MG63 (cell line): ENCODE data around the gene NACC1. TPM values are rescaled to one million over a fixed set of nuclear protein-coding genes. Genes with fewer than 3 reads are reported as not detected.
A peak's percentile ranks its signal among the peaks of the same experiment; 100 is the strongest.
"Not testable (repeated sequence)": the region's sequence is repeated elsewhere in the genome, so short reads cannot be mapped to it uniquely, and the experiment has no call there.

ENCODE experiments used
- DNase-seq: peaks from one replicate; pipeline ENCODE4 v3.0.0-alpha.2; 2020
- H3K27me3 ChIP-seq: fragments of 250-450 bp; sonication (Bioruptor Pico); 2 replicates; pipeline ENCODE4 v1.5.1; 2020; ENCODE audit warnings: mild to moderate bottlenecking, moderate library complexity
- H3K36me3 ChIP-seq: fragments of 250-450 bp; sonication (Bioruptor Pico); 2 replicates; pipeline ENCODE4 v1.5.1; 2020; ENCODE audit warnings: mild to moderate bottlenecking, moderate library complexity
- H3K4me3 ChIP-seq: fragments of 250-450 bp; sonication (Bioruptor Pico); 2 replicates; pipeline ENCODE4 v1.5.1; 2020; ENCODE audit warnings: mild to moderate bottlenecking, moderate library complexity
- H3K9me3 ChIP-seq: fragments of 250-450 bp; sonication (Bioruptor Pico); 2 replicates; pipeline ENCODE4 v1.5.1; 2020; ENCODE audit warnings: mild to moderate bottlenecking, moderate library complexity
- total RNA-seq: library from RNA; depleted of rRNA; stranded (reverse); fragments of >200 nt; shearing (Covaris generic); gene quantifications from 2 replicates; pipeline ENCODE4 v1.2.3, GENCODE V29; 2014; ENCODE audit warnings: low replicate concordance

The NACC1 gene
- total RNA-seq, 1 experiment from 2014 or later, result 96.4 TPM

DNA sequence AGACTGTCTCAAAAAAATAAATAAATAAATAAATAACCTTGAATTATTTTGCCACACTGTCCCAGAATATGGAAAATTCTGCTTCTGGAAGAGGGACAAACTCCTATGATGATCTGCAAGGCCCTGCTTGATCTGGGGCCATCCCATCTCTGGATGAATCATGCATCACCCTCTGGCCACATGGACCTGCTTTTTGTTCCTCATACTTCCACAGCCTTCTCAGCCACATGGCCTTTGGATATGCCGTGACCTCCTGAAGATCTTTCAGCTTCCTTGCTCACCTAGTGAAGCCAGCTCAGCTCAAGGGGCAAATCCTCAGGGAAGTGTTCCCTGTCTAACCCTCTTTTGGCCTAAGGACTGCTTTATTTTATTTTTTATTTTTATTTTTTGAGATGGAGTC lies 42.5 kb downstream of the NACC1 start:
- H3K4me3 ChIP-seq, result no peak overlapping the region
- DNase-seq, result peak; percentile 81
- peaks cover 8% of the 10 kb centered on the region for H3K36me3 ChIP-seq

DNA sequence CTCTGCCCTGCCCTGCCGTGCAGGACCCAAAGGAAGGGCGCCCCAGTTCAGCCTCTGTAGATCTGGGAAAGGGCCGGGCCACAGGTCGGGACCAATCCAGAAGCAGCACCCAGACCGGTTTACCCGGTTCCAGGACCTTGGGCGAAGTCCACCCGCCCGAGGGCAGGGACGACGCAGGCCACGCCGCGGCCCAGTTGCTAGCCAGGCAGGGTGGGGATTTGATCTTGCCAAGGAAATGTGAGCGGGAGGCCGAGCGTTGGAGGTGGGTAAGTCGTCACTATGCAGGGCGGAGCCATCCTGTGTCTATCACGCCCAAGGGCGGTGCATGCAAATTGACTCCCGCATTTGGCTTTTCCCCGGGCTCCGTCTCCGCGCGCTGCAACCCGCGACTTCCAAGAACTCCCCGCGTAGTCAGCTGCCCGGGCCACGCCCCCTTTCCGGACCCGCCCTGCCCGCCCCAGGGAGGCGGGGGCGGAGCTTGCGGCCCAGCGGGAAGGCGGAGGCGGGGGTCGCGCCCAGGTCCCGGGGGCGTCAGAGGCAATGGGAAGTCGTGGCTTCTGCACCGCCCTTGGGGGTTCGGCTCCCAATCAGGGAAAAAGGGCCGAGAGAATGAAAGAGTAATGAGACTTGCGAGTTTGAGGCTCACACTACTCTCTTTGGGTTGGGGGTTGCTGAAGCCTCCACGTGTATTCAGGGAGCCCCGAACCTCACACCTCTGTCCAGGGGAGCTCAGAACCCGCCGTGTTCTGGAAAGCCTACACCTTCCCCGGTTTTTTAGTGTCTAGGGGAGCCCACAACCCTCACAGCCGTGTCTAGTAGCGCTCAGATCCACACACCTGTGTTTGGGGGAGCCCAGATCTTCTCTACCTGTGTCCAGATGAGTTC lies 44.9 kb downstream of the NACC1 start:
- Histone ChIP-seq H3K27me3 (no peaks in the 10 kb centered on the region), H3K9me3 (no peaks in the 10 kb centered on the region), H3K36me3 (no peaks in the 10 kb centered on the region), H3K4me3 (peak overlapping the region; percentile 39)
- DNase-seq, result peak; percentile 100

More for the DNA sequence above, 42.5 kb downstream of the NACC1 start:
- H3K27me3 ChIP-seq, result no peaks in the 10 kb centered on the region
- no peaks in the 10 kb centered on the region for H3K9me3 ChIP-seq

DNA sequence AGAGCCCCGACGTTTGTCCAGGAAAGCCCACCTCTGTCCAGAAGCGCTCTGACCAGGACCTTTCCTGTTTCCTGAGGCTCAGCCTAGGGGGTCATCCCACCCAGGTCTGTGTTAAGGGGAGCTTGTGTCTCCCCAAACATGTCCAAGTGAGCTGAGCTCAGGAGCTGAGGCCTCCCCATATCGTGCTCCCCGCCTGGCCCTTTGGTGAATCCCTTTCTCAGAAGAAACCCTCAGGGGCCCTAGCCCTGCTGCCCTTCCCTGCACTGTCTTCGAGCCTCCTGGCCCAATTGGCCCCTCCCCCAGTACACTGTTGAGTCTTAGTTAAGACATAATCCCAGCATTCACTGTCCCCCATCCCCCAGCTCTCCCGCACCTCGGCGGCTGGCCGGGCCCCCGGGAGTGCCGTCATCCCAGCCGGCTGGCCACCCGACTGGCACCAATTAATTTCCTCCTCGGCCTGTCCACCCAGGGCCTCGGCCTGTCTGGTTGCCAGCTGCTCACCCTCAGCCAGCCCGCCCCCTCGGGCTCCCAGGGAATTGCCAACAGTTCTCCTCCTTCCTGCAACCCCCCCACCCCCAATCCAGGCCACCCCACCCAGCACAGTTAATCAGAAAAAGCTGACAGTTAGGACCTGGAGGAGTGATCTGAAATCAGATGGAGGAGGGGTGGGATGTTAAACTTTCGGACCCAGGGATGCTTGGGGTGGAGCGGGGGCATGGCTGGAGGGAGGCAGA lies 45.7 kb downstream of the NACC1 start:
- Histone ChIP-seq H3K27me3 (no peaks in the 10 kb centered on the region), H3K9me3 (no peaks in the 10 kb centered on the region), H3K4me3 (peak overlapping the region; percentile 32), H3K36me3 (no peaks in the 10 kb centered on the region)
- DNase-seq, result peak; percentile 100

DNA sequence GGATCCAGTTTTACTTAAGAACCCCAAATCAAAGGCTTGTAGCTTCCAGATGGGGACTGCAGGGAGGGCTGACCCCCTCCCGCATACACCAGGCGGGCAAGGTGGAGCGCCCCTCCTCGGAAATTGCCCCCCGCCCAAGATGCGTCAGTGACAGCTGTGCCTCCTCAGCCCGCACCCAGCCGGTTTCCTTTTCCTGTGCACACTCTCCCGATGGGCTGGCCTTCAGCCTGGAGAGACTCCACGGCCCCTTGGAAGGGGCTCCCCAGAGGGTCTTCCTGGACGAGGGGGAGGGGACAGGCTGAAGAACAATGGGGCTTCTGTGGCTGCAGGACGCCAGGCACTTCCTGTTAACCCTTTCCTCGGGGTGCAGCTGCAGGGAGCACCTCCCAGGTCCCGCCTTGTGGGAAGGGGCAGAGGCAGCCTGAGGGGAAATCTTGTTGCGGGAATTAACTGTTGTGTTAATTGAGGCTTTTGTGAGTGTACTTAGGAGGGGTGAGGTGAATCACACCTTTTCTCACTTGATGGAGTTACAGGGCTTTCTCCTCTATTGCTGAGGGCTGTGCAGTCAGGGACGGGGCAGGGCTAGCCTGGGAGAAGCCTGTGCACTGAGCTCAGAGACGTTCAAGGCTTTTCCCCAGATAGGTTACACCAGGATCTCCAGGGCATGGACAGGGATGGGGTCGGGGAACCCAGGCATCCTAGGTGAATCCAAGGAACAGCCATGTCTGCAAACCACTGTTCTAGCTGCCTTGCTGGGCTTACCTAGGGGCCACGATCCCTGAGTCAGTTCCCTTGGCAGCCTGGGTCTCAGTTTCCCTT lies 46.5 kb downstream of the NACC1 start:
- peak; percentile 85 for DNase-seq
- Histone ChIP-seq H3K9me3 (no peaks in the 10 kb centered on the region), H3K27me3 (no peaks in the 10 kb centered on the region)

DNA sequence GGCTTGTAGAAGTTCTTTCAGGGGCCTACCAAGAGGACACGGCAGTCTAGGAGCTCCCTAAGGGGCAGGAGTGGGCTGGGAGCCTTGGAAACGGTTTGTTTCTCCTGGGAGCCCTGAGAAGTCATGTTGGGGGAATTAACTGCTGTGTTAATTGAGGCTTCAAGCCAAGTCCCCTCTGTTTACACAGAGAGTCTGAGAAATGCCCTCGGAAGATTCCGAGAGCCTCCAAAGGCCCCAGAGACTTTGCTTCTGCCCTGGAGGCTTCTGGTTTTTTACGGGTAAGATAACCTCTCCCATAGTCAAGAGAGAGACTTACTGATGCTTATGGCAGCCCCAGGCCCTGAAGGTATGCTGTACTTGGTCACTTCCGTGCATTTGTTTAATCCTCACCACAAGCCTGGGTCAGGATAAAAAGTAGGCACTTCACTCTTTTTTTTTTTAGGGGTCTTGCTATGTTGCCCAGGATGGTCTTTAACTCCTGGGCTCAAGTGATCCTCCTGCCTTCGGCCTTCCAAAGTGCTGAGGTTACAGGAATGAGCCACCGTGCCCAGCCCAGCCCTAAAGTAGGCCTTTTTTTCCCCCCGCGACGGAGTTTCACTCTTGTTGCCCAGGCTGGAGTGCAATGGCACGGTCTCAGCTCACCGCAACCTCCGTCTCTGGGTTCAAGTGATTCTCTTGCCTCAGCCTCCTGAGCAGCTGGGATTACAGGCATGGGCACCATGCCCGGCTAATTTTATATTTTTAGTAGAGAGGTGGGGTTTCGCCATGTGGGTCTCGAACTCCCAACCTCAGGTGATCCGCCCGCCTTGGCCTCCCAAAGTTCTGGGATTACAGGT lies 47.3 kb downstream of the NACC1 start:
- no peak for DNase-seq

More for the DNA sequence above, 46.5 kb downstream of the NACC1 start:
- Histone ChIP-seq H3K4me3 (peak overlapping the region; percentile 18), H3K36me3 (no peaks in the 10 kb centered on the region)

DNA sequence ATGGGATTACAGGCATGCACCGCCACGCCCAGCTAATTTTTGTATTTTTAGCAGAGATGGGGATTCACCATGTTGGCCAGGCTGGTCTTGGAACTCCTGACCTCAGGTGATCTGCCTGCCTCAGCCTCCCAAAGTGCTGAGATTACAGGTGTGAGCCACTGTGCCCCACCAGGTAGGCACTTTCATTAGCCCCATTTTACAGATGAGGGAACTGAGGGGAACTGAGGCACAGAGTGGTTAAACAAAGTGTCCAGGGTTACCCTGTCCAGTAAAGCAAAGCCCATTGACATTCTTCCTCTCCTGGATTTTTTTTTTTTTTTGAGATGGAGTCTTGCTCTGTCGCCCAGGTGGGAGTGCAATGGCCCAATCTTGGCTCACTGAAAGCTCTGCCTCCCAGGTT lies 48.1 kb downstream of the NACC1 start:
- H3K9me3 ChIP-seq, H3K36me3 ChIP-seq, DNase-seq, H3K27me3 ChIP-seq, H3K4me3 ChIP-seq: not testable (repeated sequence)

More for the DNA sequence above, 47.3 kb downstream of the NACC1 start:
- Histone ChIP-seq H3K4me3 (no peak overlapping the region), H3K9me3 (no peaks in the 10 kb centered on the region), H3K27me3 (no peaks in the 10 kb centered on the region), H3K36me3 (no peaks in the 10 kb centered on the region)

DNA sequence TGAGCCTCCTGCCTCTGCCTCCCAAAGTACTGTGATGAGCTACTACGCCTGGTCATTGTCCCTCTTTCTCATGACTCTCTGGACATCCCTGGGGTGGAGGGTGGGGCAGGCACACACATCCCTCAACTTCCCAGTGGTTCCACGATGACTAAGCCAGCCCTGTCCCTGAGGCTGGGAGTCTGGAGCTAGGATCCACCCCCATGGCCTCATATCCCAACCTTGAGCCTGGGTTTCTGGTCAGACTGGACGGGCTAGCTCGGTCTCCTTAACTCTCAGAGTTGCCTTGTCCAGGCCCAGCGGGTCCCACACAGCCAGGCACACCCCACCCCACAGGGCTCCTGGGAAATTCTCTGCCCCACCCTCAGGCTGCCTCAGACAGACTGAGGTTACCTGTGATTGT lies 51.7 kb downstream of the NACC1 start:
- peak; percentile 83 for DNase-seq
- Histone ChIP-seq H3K9me3 (no peaks in the 10 kb centered on the region), H3K4me3 (no peak overlapping the region), H3K36me3 (no peaks in the 10 kb centered on the region), H3K27me3 (no peaks in the 10 kb centered on the region)

DNA sequence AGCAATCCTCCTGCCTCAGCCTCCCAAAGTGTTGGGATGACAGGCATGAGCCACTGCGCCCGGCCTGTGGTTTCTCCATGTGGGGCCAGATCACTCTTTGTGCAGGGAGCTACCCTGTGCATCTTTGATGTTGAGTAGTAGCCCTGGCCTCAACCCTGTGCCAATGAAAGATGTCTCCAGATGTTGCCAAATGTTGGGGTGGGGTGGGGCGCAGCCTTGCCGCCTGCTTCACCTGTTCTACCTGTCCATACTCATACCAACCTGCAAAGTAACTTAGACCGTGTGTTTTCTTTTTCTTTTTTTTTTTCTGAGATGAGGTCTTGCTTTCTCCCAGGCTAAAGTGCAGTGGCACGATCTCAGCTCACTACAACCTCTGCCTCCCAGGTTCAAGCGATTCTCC lies 53.1 kb downstream of the NACC1 start:
- no peak overlapping the region for H3K4me3 ChIP-seq
- no peaks in the 10 kb centered on the region for H3K27me3 ChIP-seq
- no peaks in the 10 kb centered on the region for H3K9me3 ChIP-seq
- no peaks in the 10 kb centered on the region for H3K36me3 ChIP-seq
- DNase-seq, result no peak

DNA sequence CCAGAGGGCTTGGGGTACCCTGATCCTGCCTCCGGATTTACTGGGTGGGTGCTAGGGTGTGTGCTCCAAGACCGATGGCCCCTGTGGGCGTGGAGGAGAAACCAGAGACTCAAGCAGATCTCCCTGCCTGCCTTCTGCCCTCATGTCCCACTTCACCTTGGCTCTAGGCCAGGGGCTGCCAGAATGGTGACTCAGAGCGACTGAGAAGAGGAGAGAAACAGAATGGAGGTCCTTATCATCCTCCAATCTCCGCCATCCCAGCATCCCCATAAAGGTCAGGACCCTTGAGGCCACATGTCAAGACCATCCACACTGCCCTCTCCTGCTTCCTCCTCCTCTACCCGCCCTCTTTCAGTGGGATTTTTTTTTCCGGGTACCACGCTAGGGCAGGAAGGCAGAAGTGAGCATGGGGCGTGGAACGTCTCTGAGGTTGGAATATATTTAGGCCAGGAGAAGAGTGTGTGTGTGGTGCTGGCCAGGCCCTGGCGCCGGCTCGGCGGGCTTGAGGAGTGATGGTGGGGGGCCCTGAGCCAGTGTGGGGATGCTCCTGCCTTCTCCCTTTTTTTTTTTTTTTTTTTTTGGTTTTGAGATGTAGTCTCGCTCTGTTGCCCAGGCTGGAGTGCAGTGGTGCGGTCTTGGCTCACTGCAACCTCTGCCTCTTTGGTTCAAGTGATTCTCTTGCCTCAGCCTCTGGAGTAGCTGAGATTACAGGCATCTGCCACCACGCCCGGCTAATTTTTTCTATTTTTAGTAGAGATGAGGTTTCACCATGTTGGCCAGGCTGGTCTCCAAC lies 54.5 kb downstream of the NACC1 start:
- Histone ChIP-seq H3K27me3 (no peaks in the 10 kb centered on the region), H3K9me3 (no peaks in the 10 kb centered on the region), H3K4me3 (no peak overlapping the region), H3K36me3 (no peaks in the 10 kb centered on the region)
- peak; percentile 98 for DNase-seq

DNA sequence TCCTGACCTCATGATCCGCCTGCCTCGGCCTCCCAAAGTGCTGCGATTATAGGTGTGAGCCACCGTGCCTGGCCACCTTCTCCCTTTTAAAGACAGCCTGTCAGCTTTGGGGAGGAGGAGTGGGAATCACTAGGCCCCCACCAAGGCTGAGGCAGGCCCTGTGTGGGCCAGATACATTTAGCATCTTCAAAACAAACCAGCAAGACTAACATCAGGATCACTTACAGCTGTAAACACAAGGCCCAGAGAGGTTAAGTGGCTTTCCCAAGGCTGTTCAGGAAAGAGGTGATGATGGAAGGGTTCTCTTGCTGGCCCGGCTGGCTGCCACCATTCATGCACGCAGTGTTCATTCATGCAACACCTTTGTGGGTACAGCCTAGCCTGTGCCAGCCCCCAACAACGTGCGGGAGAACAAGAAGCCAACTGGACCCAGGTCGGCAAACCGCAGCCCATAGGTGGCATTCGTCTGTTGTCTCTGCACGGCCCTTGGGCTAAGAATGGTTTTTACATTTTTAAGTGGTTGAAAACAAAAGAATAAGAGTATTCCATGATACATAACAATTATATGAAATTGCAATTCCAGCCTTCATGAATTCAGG lies 55.2 kb downstream of the NACC1 start:
- DNase-seq, result no peak
- no peak overlapping the region for H3K4me3 ChIP-seq
- H3K9me3 ChIP-seq, result no peaks in the 10 kb centered on the region
- no peaks in the 10 kb centered on the region for H3K27me3 ChIP-seq
- H3K36me3 ChIP-seq, result no peaks in the 10 kb centered on the region

DNA sequence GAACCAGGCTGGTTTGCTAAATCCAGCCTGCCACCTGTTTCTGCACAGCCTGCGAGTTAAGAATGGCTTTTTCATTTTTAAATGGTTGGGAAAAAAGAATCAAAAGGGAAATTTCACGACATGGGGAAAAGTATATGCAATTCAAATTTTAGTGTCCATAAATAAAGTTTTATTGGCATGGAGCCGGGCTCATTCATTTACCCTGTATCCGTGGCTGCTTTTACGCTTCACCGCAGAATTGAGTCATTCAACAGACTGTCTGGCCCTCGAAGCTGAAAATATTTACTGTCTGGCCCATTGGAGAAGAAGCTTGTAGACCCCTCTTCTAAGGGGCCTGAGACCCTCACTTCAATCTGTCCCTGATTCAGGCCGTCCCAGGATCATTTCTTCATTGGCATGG lies 58.3 kb downstream of the NACC1 start:
- no peaks in the 10 kb centered on the region for H3K9me3 ChIP-seq
- no peaks in the 10 kb centered on the region for H3K36me3 ChIP-seq
- peak; percentile 53 for DNase-seq
- H3K27me3 ChIP-seq, result no peaks in the 10 kb centered on the region
- no peak overlapping the region for H3K4me3 ChIP-seq

DNA sequence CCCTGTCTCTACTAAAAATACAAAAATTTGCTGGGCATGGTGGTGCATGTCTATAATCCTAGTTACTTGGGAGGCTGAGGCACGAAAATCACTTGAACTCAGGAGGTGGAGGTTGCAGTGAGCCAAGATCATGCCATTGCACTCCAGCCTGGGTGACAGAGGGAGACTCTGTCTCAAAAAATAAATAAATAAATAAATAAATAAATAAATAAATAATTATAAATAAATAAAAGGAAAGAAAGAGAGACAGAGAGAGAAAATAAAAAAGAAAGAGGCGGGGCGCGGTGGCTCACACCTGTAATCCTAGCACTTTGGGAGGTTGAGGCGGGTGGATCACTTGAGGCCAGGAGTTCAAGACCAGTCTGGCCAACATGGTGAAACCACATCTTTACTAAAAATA lies 59.5 kb downstream of the NACC1 start:
- not testable (repeated sequence) for DNase-seq, H3K4me3 ChIP-seq, H3K9me3 ChIP-seq, H3K27me3 ChIP-seq, H3K36me3 ChIP-seq

DNA sequence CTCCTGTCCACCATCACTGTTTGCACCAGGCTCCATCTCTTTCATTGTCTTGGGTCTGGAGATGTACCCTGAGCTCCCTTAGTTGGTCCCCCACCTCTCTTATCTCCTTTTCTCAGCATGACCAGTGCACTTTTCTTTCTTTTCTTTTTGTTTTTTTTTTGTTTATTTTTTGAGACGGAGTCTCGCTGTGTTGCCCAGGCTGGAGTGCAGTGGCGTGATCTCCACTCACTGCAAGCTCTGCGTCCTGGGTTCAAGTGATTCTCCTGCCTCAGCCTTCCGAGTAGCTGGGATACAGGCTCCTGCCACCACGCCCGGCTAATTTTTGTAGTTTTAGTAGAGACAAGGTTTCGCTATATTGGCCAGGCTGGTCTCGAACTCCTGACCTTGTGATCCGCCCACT lies 60.2 kb downstream of the NACC1 start:
- not testable (repeated sequence) for H3K27me3 ChIP-seq, H3K36me3 ChIP-seq, H3K4me3 ChIP-seq, H3K9me3 ChIP-seq, DNase-seq

DNA sequence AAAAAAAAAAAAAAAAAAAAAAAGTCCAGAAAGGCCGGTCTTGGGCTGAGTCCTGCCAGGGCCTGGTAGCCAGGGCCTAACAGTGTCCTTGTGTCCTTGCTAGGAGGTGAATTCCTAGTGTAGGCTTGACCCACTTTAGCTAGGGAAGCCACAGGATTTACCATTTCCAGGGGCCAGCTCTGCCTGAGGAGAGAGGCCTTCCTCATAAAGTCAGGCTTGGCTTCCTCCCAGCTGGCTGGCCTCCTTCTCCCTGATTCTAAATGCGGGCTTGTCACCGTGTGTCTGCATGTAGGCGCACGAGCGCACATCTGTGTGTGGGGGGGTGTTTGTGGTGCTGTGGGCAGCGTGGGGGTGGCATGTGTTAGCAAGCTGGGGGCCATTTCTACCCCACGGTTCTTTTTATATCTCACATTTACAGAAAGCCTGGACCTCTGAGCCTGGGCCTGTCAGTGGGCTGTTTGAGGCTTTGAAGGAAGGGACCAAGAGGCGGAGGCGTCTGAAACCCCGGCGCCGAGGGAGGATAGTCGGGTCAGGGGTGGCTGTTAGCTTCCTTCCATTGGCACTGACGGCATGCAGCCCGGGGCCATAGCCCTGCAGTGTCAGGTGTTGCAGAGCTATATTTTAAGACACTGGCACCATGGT lies 63.8 kb downstream of the NACC1 start:
- peaks cover 1% of the 10 kb centered on the region; the same call in 1 of the 2 replicates for H3K9me3 ChIP-seq
- DNase-seq, result peak; percentile 84

DNA sequence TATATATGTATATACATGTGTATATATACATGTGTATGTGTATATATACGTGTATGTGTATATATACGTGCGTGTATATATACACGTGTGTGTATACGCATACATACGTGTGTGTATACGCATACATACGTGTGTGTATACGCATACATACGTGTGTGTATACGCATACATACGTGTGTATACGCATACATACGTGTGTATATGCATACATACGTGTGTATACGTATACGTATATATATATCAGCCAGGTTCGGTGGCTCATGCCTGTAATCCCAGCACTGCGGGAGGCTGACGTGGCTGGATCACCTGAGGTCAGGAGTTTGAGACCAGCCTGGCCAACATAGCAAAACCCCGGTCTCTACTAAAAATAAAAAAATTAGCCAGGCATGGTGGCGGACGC lies 66.9 kb downstream of the NACC1 start:
- DNase-seq, H3K36me3 ChIP-seq, H3K4me3 ChIP-seq, H3K27me3 ChIP-seq, H3K9me3 ChIP-seq: not testable (repeated sequence)

More for the DNA sequence above, 63.8 kb downstream of the NACC1 start:
- no peaks in the 10 kb centered on the region for H3K36me3 ChIP-seq
- no peak overlapping the region for H3K4me3 ChIP-seq
- H3K27me3 ChIP-seq, result no peaks in the 10 kb centered on the region
